ENCODE measurements around the gene MED12L.

The MED12L gene

GRCh38 chr3:151357463-151357850 is 272.0 kb downstream of the MED12L start:
- DNase-seq (ENCODE audit: low spot score), result no peak
- no peak for TF ChIP-seq CTCF (IDR thresholded peaks at IDR 0.05; ENCODE audit: borderline replicate concordance, control extremely low read depth, extremely low read depth, insufficient read depth, missing control alignments)
- in situ Hi-C loops (cut with MboI; ENCODE audit: low sequenced_read_pairs, unreplicated experiment), result no loop called here

DNA sequence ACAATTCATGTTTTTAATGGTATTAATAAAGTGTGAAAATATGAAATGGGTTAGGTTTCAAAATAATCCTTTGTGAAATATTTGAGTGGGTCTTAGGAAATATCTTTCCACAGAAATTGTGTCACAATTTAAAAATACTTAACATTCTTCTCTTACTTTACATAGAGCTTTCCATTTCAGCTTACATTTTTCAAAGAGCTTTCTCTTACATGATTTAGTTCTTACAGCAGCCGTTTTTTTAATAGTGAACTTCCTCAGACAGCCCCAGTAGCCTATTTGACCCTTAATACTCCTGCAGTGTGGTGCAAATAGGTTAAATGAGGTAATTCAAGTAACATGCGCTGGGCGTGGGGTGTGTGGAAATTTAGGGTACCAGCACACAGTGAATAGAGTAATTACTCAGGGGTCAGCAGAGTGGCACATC is 277.3 kb downstream of the MED12L start:
- no peak for DNase-seq (ENCODE audit: low spot score)
- in situ Hi-C loops (cut with MboI; ENCODE audit: low sequenced_read_pairs, unreplicated experiment), result no loop called here
- TF ChIP-seq CTCF (IDR thresholded peaks at IDR 0.05; ENCODE audit: borderline replicate concordance, control extremely low read depth, extremely low read depth, insufficient read depth, missing control alignments), result no peak

DNA sequence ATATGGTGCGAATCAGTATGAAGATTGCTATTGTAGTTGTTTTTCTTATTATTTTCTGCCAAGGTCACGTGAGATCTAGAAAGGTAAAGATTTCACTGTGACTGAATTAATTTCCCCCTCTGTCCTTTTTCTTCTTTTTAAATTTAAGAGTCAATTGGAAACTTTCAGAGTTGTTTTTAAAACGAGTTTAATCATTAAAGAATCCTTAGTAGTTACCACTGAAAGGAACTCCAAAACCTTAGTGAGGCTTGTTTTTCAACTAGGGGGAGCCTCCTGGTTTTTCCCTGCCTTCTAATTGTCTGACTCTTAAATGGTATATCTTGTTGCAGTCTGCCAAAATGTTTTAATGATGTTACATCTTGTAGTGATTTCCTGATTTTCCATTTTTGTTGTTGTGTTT is 281.5 kb downstream of the MED12L start:
- in situ Hi-C loops (cut with MboI; ENCODE audit: low sequenced_read_pairs, unreplicated experiment), result no loop called here

DNA sequence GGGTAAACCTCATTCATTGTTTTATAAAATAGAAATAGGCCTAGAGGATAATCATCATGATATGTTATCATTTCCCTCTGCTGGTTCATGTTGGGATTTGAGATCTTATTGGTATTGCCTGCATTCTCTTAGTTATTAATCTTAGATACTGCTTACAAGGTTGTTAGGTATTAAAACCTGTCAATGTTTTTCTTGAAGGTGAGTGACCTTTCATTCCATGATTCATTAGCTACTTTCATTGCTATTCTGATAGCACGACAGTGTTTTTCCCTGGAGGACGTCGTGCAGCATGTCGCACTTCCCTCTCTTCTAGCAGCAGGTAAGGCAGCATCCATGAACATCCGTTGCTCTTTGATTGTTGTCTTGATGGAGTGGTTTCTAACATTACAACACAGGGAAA is 282.0 kb downstream of the MED12L start:
- in situ Hi-C loops (cut with MboI; ENCODE audit: low sequenced_read_pairs, unreplicated experiment), result no loop called here
- TF ChIP-seq CTCF (IDR thresholded peaks at IDR 0.05; ENCODE audit: borderline replicate concordance, control extremely low read depth, extremely low read depth, insufficient read depth, missing control alignments), result no peak
- no peak for DNase-seq (ENCODE audit: low spot score)

More for the DNA sequence above, 281.5 kb downstream of the MED12L start:
- no peak for TF ChIP-seq CTCF (IDR thresholded peaks at IDR 0.05; ENCODE audit: borderline replicate concordance, control extremely low read depth, extremely low read depth, insufficient read depth, missing control alignments)
- no peak for DNase-seq (ENCODE audit: low spot score)

GRCh38 chr3:151371526-151371925 is 286.1 kb downstream of the MED12L start:
- no peak for DNase-seq (ENCODE audit: low spot score)

GRCh38 chr3:151372063-151372820 is 286.8 kb downstream of the MED12L start:
- no peak for DNase-seq (ENCODE audit: low spot score)
- in situ Hi-C loops (cut with MboI; ENCODE audit: low sequenced_read_pairs, unreplicated experiment), result no loop called here

More at GRCh38 chr3:151371526-151371925, 286.1 kb downstream of the MED12L start:
- in situ Hi-C loops (cut with MboI; ENCODE audit: low sequenced_read_pairs, unreplicated experiment), result no loop called here
- TF ChIP-seq CTCF (IDR thresholded peaks at IDR 0.05; ENCODE audit: borderline replicate concordance, control extremely low read depth, extremely low read depth, insufficient read depth, missing control alignments), result no peak

More at GRCh38 chr3:151372063-151372820, 286.8 kb downstream of the MED12L start:
- no peak for TF ChIP-seq CTCF (IDR thresholded peaks at IDR 0.05; ENCODE audit: borderline replicate concordance, control extremely low read depth, extremely low read depth, insufficient read depth, missing control alignments)
